Suppressor macrophage treated with lipopolysaccharide for 1 hour (primary cell): Measurements from ENCODE around the gene SMO.
"Not testable (repeated sequence)": the region's sequence is repeated elsewhere in the genome, so short reads cannot be mapped to it uniquely, and the experiment has no call there.

ENCODE experiments used
- DNase-seq, 3 donors: peaks; one replicate each; pipeline ENCODE4 v3.0.0-alpha.2; 2020 to 2022

The SMO gene

DNA sequence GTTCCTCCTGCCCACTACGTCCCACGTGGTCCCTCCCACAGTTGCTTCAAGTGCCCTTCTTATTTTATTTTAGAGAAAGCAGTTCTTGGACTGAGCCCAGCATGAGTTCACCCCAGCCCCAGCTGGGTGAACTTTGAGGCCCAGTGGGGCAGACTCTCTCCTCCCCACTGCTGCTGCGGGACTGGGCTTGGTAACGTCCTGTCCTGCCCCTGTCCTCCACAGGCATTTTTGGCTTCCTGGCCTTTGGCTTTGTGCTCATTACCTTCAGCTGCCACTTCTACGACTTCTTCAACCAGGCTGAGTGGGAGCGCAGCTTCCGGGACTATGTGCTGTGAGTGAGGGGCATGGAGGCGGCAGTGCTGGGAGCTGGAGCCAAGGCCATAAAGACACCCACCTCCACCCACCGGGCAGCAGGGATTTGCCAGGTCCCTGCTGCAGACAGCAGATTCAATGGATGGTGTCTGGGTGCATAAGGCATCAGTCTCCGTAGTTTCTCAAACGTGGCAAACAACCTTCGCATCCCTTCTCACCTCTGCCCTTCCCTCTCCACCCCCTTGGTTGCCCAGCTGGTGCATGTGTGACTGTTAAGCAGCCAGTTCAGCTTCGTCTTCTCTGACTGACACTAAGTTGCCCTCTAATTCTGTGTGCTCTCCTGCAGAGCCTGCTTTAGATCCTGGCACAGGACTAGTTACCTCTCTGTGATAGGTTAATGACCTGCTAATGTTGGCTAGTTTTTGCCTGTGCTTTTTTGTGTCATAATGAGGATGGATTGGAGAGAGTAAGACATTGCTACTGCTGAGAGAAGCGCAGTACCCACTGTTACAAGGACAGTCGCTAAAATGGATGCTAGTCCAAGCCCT lies 20.9 kb downstream of the SMO start:
- DNase-seq: peak in 1 of 3 donors; percentile 17

DNA sequence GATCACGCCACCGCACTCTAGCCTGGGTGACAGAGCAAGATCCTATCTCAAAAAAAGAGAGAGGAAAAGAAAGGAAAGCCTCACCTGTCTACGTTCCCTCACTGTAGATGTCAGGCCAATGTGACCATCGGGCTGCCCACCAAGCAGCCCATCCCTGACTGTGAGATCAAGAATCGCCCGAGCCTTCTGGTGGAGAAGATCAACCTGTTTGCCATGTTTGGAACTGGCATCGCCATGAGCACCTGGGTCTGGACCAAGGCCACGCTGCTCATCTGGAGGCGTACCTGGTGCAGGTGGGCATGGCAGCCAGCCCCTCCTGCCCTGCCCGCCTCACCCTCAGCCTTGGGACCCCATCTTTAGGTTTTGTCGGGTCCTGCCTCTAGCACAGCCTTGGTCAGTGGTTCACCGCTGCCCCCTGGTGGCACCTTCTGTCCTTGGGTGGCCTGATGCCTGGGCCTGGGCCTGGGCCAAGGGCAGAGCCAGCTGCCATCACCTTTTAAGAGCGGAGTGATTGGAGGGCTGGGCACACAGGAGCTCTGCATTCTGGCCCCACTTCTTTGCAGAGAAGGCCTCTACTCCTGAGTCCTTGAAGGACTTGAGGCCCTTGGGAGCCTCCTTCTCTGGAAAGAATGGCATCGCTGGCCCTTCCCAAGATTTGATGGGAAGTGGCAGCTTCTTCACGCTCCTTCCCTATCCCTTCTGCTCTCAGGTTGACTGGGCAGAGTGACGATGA lies 22.0 kb downstream of the SMO start:
- peak; percentile 76 to 91 (median 87) for DNase-seq

GRCh38 chr7:129210989-129211312 lies 22.5 kb downstream of the SMO start:
- DNase-seq: peak in 1 of 3 donors; percentile 16

DNA sequence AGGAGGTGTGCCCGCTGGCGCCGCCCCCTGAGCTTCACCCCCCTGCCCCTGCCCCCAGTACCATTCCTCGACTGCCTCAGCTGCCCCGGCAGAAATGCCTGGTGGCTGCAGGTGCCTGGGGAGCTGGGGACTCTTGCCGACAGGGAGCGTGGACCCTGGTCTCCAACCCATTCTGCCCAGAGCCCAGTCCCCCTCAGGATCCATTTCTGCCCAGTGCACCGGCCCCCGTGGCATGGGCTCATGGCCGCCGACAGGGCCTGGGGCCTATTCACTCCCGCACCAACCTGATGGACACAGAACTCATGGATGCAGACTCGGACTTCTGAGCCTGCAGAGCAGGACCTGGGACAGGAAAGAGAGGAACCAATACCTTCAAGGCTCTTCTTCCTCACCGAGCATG lies 23.7 kb downstream of the SMO start:
- peak in 1 of 3 donors; percentile 10 for DNase-seq

GRCh38 chr7:129212596-129212995 lies 24.2 kb downstream of the SMO start:
- DNase-seq: no peak

DNA sequence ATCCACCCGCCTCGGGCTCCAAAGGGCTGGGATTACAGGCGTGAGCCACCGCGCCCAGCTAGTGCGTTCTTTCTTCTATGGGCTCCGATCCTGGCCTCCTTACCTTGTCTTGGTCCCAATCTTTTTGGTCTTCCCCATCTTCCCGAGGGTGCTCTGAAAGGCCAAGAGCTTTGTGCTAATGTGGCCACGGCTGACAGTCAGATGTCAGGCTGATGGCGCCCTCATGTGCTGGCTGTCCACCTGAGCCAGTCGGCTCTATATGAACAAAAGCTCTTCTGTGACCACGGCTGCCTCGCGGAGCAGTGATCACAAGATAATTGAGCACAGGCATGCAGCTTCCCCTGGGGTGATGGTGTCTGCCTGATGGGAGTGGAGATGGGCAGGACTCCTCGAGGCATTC lies 25.4 kb downstream of the SMO start:
- DNase-seq: peak in 1 of 3 donors; percentile 18

GRCh38 chr7:129215691-129216090 lies 27.3 kb downstream of the SMO start:
- not testable (repeated sequence) for DNase-seq

DNA sequence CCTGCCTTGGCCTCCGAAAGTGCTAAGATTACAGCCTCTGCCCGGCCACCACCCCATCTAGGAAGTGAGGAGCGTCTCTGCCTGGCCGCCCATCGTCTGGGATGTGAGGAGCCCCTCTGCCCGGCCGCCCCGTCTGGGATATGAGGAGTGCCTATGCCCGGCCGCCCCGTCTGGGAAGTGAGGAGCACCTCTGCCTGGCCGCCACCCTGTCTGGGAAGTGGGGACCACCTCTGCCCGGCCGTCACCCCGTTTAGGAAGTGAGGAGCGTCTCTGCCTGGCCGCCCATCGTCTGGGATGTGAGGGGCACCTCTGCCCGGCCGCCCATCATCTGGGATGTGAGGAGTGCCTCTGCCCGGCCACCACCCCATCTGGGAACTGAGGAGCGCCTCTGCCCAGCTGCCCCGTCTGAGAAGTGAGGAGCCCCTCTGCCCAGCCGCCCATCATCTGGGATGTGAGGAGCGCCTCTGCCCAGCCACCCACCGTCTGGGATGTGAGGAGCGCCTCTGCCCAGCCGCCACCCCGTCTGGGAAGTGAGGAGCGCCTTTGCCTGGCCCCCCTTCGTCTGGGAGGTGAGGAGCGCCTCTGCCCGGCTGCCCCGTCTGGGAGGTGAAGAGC lies 27.8 kb downstream of the SMO start:
- not testable (repeated sequence) for DNase-seq

DNA sequence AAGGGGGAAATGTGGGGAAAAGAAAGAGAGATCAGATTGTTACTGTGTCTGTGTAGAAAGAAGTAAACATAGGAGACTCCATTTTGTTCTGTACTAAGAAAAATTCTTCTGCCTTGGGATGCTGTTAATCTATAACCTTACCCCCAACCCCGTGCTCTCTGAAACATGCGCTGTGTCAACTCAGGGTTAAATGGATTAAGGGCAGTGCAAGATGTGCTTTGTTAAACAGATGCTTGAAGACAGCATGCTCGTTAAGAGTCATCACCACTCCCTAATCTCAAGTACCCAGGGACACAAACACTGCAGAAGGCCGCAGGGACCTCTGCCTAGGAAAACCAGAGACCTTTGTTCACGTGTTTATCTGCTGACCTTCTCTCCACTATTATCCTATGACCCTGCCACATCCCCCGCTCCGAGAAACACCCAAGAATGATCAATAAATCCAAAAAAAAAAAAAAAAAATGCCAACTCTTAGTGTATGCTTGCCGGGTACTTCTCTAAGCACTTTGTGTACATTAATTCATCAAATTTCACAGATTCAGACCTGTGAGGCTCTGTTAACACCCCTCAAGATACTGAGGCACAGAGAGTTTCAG lies 28.5 kb downstream of the SMO start:
- DNase-seq: not testable (repeated sequence)

- peak; percentile 91 to 95 (median 94) for DNase-seq
Measured at GRCh38 chr7:129218514-129219062, 30.2 kb downstream of the SMO start.

- peak in 1 of 3 donors; percentile 8 for DNase-seq
Measured at GRCh38 chr7:129219166-129219565, 30.7 kb downstream of the SMO start.

DNA sequence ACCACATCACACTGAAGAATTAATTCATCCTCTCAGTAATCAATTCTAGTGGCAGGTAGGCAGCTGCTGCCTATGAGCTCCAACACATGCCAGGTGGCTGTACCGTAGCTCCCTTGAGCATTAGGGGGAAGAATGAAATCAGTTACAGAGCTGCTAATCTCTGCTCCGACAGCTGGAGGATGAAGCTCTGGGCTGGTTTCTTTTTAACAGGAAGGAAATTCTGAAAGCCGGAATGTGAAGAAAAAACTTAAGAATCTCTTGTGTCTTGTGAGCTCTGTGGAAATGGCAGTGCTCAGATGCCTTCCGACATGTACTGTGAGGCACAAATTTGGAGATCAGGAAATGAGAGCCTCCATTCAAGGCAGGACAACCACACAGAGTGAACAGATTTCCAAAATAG lies 33.6 kb downstream of the SMO start:
- DNase-seq: peak in 2 of 3 donors; percentile 20 to 35

- peak; percentile 95 to 98 (median 98) for DNase-seq
Measured at GRCh38 chr7:129224251-129225205, 36.1 kb downstream of the SMO start, which contains the start of gene AHCYL2. Gene AHCYL2 (plus strand): TSS chr7:129225030.

GRCh38 chr7:129225206-129225930 lies 36.9 kb downstream of the SMO start:
- peak; percentile 45 to 78 (median 61) for DNase-seq

DNA sequence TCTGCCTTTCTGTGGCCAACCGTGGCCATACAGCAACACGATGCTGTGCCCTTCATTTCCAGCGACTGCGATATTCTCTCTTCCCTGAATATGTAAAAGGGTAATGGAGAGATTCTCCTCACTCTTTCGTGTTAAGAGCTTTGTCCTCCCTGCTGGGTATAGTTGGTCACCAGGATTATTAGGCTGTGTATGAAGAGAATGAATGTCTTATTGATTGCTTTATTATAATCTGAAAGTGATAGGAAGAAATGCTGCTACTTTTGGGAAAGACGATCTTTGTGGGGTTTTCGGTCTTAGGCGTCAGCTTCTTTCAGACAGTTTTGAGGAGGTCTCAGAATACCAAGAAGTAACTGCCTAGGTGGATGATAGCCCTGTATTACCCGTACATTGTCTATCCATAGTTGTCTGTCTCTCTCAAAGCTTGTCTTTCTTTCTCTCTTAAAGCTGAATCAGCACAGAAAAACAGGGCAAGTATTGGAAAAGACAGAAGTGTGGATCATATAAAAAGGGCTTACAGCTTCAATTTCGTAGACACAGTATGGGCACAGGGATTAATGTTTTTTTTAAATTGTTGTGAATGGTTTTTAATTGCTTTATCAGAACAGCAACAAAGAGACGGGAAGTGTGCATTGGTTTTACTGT lies 37.6 kb downstream of the SMO start:
- peak in 2 of 3 donors; percentile 18 to 21 for DNase-seq

- no peak for DNase-seq
Measured at GRCh38 chr7:129227646-129228578, 39.5 kb downstream of the SMO start.

GRCh38 chr7:129228633-129229032 lies 40.2 kb downstream of the SMO start:
- no peak for DNase-seq

- DNase-seq: no peak
Measured at GRCh38 chr7:129231666-129232065, 43.2 kb downstream of the SMO start.

GRCh38 chr7:129238546-129238945 lies 50.1 kb downstream of the SMO start:
- DNase-seq: peak in 2 of 3 donors; percentile 37 to 52
